A549 (cell line): Measurements from ENCODE around the gene TNP2. TPM values are rescaled to one million over a fixed set of nuclear protein-coding genes. Genes with fewer than 3 reads are reported as not detected.

Experiments
- ATAC-seq, 2 experiments: fragments of 200-7000 bp in 1 of 2; fragments of >200 bp in 1 of 2; cut with Nextera tagmentation in 1 of 2; cut with Tn5 transposase in 1 of 2; 3 replicates each; pipeline versions ENCODE4 v1.8.0 to v1.9.1; 2018 to 2020; ENCODE audit warnings: mild to moderate bottlenecking in 1 of 2, moderate library complexity in 1 of 2
- CTCF ChIA-PET: fragments of 300-600 bp; sonication (Branson Sonifier 250); formaldehyde crosslinking; extraction: SDS; loops from one replicate; lab custom pipeline; 2021; ENCODE audit warnings: antibody characterized with exemption, inconsistent platforms; lab: Yijun Ruan, JAX
- POLR2A ChIA-PET: fragments of 350-600 bp; formaldehyde crosslinking; extraction: SDS; loops from one replicate; lab custom pipeline; 2021; ENCODE audit warnings: antibody characterized with exemption, inconsistent platforms; lab: Yijun Ruan, JAX
- DNase-seq, 2 experiments: peaks; one replicate each; pipeline versions ENCODE4 v3.0.0 to v3.0.0-alpha.2; 2011 to 2016; ENCODE audit warnings: low read depth in 1 of 2, low spot score in 1 of 2
- FAIRE-seq: peaks from 2 replicates; lab custom pipeline; 2011; peaks lifted over from hg19 to GRCh38; lab: Jason Lieb, UNC
- H3K27ac ChIP-seq, 2 experiments: fragments of >200 bp; sonication (Bioruptor Twin); formaldehyde crosslinking; 3 replicates each; pipeline ENCODE4 v1.5.1; 2016 to 2017
- H3K4me1 ChIP-seq: fragments of >200 bp; sonication (Bioruptor Twin); formaldehyde crosslinking; 3 replicates; pipeline ENCODE4 v1.6.1; 2016
- H3K4me2 ChIP-seq: fragments of >200 bp; sonication (Bioruptor Twin); formaldehyde crosslinking; 3 replicates; pipeline ENCODE4 v1.6.1; 2016
- H3K4me3 ChIP-seq: fragments of >200 bp; sonication (Bioruptor Twin); formaldehyde crosslinking; 3 replicates; pipeline ENCODE4 v1.5.1; 2016
- H3K9me3 ChIP-seq: fragments of >200 bp; sonication (Bioruptor Twin); formaldehyde crosslinking; 3 replicates; pipeline ENCODE4 v1.6.1; 2016
- ATOH8 ChIP-seq: fragments of 250-450 bp; sonication (Bioruptor Pico); IDR thresholded peaks from 2 replicates; pipeline ENCODE4 v1.5.0; 2020; ENCODE audit warnings: low read depth, mild to moderate bottlenecking, moderate library complexity
- BCL3 ChIP-seq: fragments of >200 bp; sonication (Bioruptor Twin); formaldehyde crosslinking; IDR thresholded peaks from 3 replicates; pipeline ENCODE4 v1.6.1; 2016
- BHLHE40 ChIP-seq: IDR thresholded peaks from 2 replicates; pipeline ENCODE4 v1.6.1; 2012; ENCODE audit warnings: low read depth, low read length, inconsistent platforms
- CBX8 ChIP-seq: fragments of 200-600 bp; sonication (generic); IDR thresholded peaks from 2 replicates; pipeline ENCODE4 v1.6.1; 2016
- CHD2 ChIP-seq: fragments of 150-350 bp; IDR thresholded peaks from 2 replicates; pipeline ENCODE4 v1.6.1; 2014; ENCODE audit warnings: low read length; ENCODE audit not compliant: partially characterized antibody
- EHF ChIP-seq: fragments of 250-450 bp; sonication (Bioruptor Pico); IDR thresholded peaks from 2 replicates; pipeline ENCODE4 v1.5.0; 2020; ENCODE audit warnings: mild to moderate bottlenecking
- FOSL2 ChIP-seq, 2 experiments: fragments of 450-650 bp in 1 of 2; fragments of >200 bp in 1 of 2; sonication (Bioruptor Twin) in 1 of 2; formaldehyde crosslinking; IDR thresholded peaks; 2 replicates each; pipeline versions ENCODE4 v1.5.0 to v1.6.1; 2016 to 2020; ENCODE audit warnings: mild to moderate bottlenecking in 1 of 2, moderate library complexity in 1 of 2
- JUNB ChIP-seq: fragments of >200 bp; sonication (Bioruptor Twin); formaldehyde crosslinking; IDR thresholded peaks from 2 replicates; pipeline ENCODE4 v1.6.1; 2016
- MYC ChIP-seq: IDR thresholded peaks from 2 replicates; pipeline ENCODE4 v1.6.1; 2012; ENCODE audit warnings: mild to moderate bottlenecking, inconsistent platforms, low read length, improper control_type of control experiment, borderline replicate concordance
- NPAS2 ChIP-seq: fragments of 250-450 bp; sonication (Bioruptor Pico); IDR thresholded peaks from 2 replicates; pipeline ENCODE4 v1.8.0; 2022; ENCODE audit warnings: mild to moderate bottlenecking, moderate library complexity, borderline replicate concordance
- PHF8 ChIP-seq: fragments of 200-600 bp; sonication (generic); IDR thresholded peaks from 2 replicates; pipeline ENCODE4 v1.6.1; 2016; ENCODE audit warnings: low read depth, mild to moderate bottlenecking, antibody characterized with exemption, moderate library complexity, borderline replicate concordance
- POLR2AphosphoS2 ChIP-seq: conservative IDR thresholded peaks from 2 replicates; pipeline ENCODE4 v1.6.1; 2012; ENCODE audit warnings: low read length, improper control_type of control experiment, inconsistent platforms
- RAD21 ChIP-seq, 2 experiments: fragments of >200 bp in 1 of 2; sonication (Bioruptor Twin) in 1 of 2; formaldehyde crosslinking in 1 of 2; IDR thresholded peaks in 1 of 2; conservative IDR thresholded peaks in 1 of 2; 2 replicates in 1 of 2; 3 replicates in 1 of 2; pipeline ENCODE4 v1.6.1; 2012 to 2018; ENCODE audit warnings: inconsistent platforms in 1 of 2
- ZSCAN20 ChIP-seq: fragments of 250-450 bp; sonication (Bioruptor Pico); IDR thresholded peaks from 2 replicates; pipeline ENCODE4 v1.8.0; 2022; ENCODE audit warnings: mild to moderate bottlenecking, moderate library complexity
- WGBS: methylation state at CpG from one replicate; pipeline ENCODE4 v1.1.6; 2017; ENCODE audit errors: missing lambda C conversion rate; 5-methylcytosine and 5-hydroxymethylcytosine counted together
- polyA plus RNA-seq, 4 experiments: library from polyadenylated mRNA; depleted of rRNA in 3 of 4; stranded (reverse); fragments of >200 nt; fragmentation: RNase III in 1 of 4; extraction: RNeasy Plus Mini Kit Qiagen cat#74134 plus additional on column Dnase treatment in 1 of 4; gene quantifications; 2 replicates in 3 of 4; 3 replicates in 1 of 4; pipeline ENCODE4 v1.2.3, GENCODE V29; 2011 to 2017

TNP2 gene
- polyA plus RNA-seq, 2 of the 4 experiments (the other 2 are of a cell fraction): not detected

GRCh38 chr16:11264155-11264832 lies 4.8 kb downstream of the TNP2 start (continued):
- TF ChIP-seq EHF (CRISPR knock-in tag) (no peak), ATOH8 (CRISPR knock-in tag) (no peak)

GRCh38 chr16:11263737-11264136 lies 5.4 kb downstream of the TNP2 start:
- ChIA-PET POLR2A (interaction anchor here (1.1 kb wide), 1 partner anchor 8 kb away, joined by 3 read pairs; the partner anchor contains the start of gene SOCS1), CTCF (interaction anchor here (0.6 to 3.6 kb wide), 5 partner anchors 8 to 300 kb away, joined by 3 to 17 read pairs (median 3); no protein-coding TSS in a partner anchor)
- Histone ChIP-seq H3K27ac (no peak overlapping the region), H3K4me1 (no peaks in the 10 kb centered on the region), H3K9me3 (no peaks in the 10 kb centered on the region), H3K4me3 (no peak overlapping the region), H3K4me2 (no peak overlapping the region)
- DNase-seq (no peak), FAIRE-seq (no peak), ATAC-seq (no peak)
- TF ChIP-seq RAD21 (conservative IDR thresholded peaks at IDR 0.05 in 1 of 2, IDR thresholded peaks at IDR 0.05 in 1 of 2): no peak
- no peak for TF ChIP-seq CHD2
- TF ChIP-seq MYC: no peak
- no peak for TF ChIP-seq POLR2AphosphoS2
- TF ChIP-seq NPAS2: no peak
- TF ChIP-seq BCL3: no peak
- 67% methylated on average over 4 of the region's 4 CpGs for WGBS

- FAIRE-seq (no peak), DNase-seq (no peak), ATAC-seq (no peak; a peak in 1 of 6 replicates)
- ChIA-PET POLR2A (no interaction called here), CTCF (interaction anchor here (0.6 to 12.3 kb wide), 7 partner anchors 7 to 299 kb away, joined by 3 to 364 read pairs (median 3); no protein-coding TSS in a partner anchor)
- no peaks in the 10 kb centered on the region for H3K4me1 ChIP-seq
- H3K4me3 ChIP-seq: no peak overlapping the region
- no peaks in the 10 kb centered on the region for H3K9me3 ChIP-seq
- 66% methylated on average over 8 of the region's 8 CpGs for WGBS
- no peak overlapping the region for H3K27ac ChIP-seq
- TF ChIP-seq BHLHE40 (no peak), PHF8 (no peak), ZSCAN20 (no peak)
- H3K4me2 ChIP-seq: no peak overlapping the region
Observed at GRCh38 chr16:11262915-11263314, 6.2 kb downstream of the TNP2 start.

GRCh38 chr16:11260596-11260966 lies 8.5 kb downstream of the TNP2 start:
- ChIA-PET CTCF (interaction anchor here (1.1 to 12.3 kb wide), 4 partner anchors 40 to 293 kb away, joined by 3 to 364 read pairs (median 4); no protein-coding TSS in a partner anchor), POLR2A (no interaction called here)
- no peak for TF ChIP-seq BCL3
- no peak for TF ChIP-seq CBX8
- TF ChIP-seq JUNB: no peak
- no peak for TF ChIP-seq FOSL2 (IDR thresholded peaks at IDR 0.05)
- no peak for TF ChIP-seq FOSL2 (CRISPR knock-in tag; IDR thresholded peaks at IDR 0.05)
- Histone ChIP-seq H3K27ac (no peak overlapping the region), H3K9me3 (no peaks in the 10 kb centered on the region), H3K4me1 (0 out of 3 replicates have a peak, but pooled peaks cover 2% of the 10 kb centered on the region), H3K4me3 (no peak overlapping the region), H3K4me2 (no peak overlapping the region)
- WGBS: 59% methylated on average over 3 of the region's 3 CpGs
- DNase-seq: no peak
- FAIRE-seq: no peak
- ATAC-seq: no peak
